Measurements from ENCODE around the gene DGKZ. TPM values are rescaled to one million over a fixed set of nuclear protein-coding genes. Genes with fewer than 3 reads are reported as not detected.

Gene DGKZ
- total RNA-seq, 2 donors from 2014 or later = 79.4 to 86.4 TPM

GRCh38 chr11:46383404-46383758, 36.1 kb downstream of the DGKZ start:
- Histone ChIP-seq H3K36me3 (replicated peaks in 1 of 2; ENCODE audit: insufficient read depth in 1 of 2, low read depth in 2 of 2) (no peaks in the 10 kb centered on the region), H3K27me3 (peaks cover 0 to 10% of the 10 kb centered on the region in 2 donors), H3K9me3 (no peaks in the 10 kb centered on the region), H3K4me1 (peaks cover 28% of the 10 kb centered on the region), H3K4me3 (no peak overlapping the region), H3K27ac (no peak overlapping the region)
- ATAC-seq = no peak
- no peak for TF ChIP-seq POLR2A (IDR thresholded peaks at IDR 0.05)
- no peak for TF ChIP-seq CTCF (IDR thresholded peaks at IDR 0.05)
- DNase-seq = no peak
- 77 to 81% methylated on average over 7 of the region's 7 CpGs for WGBS, 2 donors
- intact Hi-C loops (cut with DNase I) = no loop called here

GRCh38 chr11:46383974-46384701, 36.9 kb downstream of the DGKZ start:
- H3K4me3 ChIP-seq = no peak overlapping the region
- DNase-seq (no peak), ATAC-seq (no peak)
- intact Hi-C loops (cut with DNase I) = no loop called here
- TF ChIP-seq CTCF (IDR thresholded peaks at IDR 0.05) (no peak), POLR2A (IDR thresholded peaks at IDR 0.05) (no peak)
- 86 to 88% methylated on average over 7 to 12 of the region's 12 CpGs for WGBS, 2 donors
- no peaks in the 10 kb centered on the region for H3K9me3 ChIP-seq
- no peaks in the 10 kb centered on the region for H3K36me3 ChIP-seq (replicated peaks in 1 of 2; ENCODE audit: insufficient read depth in 1 of 2, low read depth in 2 of 2)
- peaks cover 31% of the 10 kb centered on the region for H3K4me1 ChIP-seq
- peaks cover 0 to 15% of the 10 kb centered on the region in 2 donors for H3K27me3 ChIP-seq
- H3K27ac ChIP-seq = no peak overlapping the region

GRCh38 chr11:46385169-46386004, 38.1 kb downstream of the DGKZ start:
- H3K4me3 ChIP-seq = no peak overlapping the region
- 89 to 92% methylated on average over 21 to 47 of the region's 47 CpGs for WGBS, 2 donors
- no peaks in the 10 kb centered on the region for H3K9me3 ChIP-seq
- H3K4me1 ChIP-seq = peaks cover 33% of the 10 kb centered on the region
- no peak overlapping the region for H3K27ac ChIP-seq
- ATAC-seq (no peak), DNase-seq (no peak)
- no peaks in the 10 kb centered on the region for H3K36me3 ChIP-seq (replicated peaks in 1 of 2; ENCODE audit: insufficient read depth in 1 of 2, low read depth in 2 of 2)
- intact Hi-C loops (cut with DNase I) = no loop called here
- H3K27me3 ChIP-seq = peaks cover 0 to 22% of the 10 kb centered on the region in 2 donors
- TF ChIP-seq CTCF (IDR thresholded peaks at IDR 0.05) = no peak
- no peak for TF ChIP-seq POLR2A (IDR thresholded peaks at IDR 0.05)

GRCh38 chr11:46386005-46386578, 38.8 kb downstream of the DGKZ start:
- no peak for TF ChIP-seq POLR2A (IDR thresholded peaks at IDR 0.05)
- TF ChIP-seq CTCF (IDR thresholded peaks at IDR 0.05) = no peak
- Histone ChIP-seq H3K4me1 (peaks cover 33% of the 10 kb centered on the region), H3K4me3 (no peak overlapping the region), H3K27ac (no peak overlapping the region), H3K36me3 (replicated peaks in 1 of 2; ENCODE audit: insufficient read depth in 1 of 2, low read depth in 2 of 2) (no peaks in the 10 kb centered on the region), H3K9me3 (no peaks in the 10 kb centered on the region), H3K27me3 (peaks cover 0 to 29% of the 10 kb centered on the region in 2 donors)
- no peak for DNase-seq
- 92 to 94% methylated on average over 22 to 25 of the region's 25 CpGs for WGBS, 2 donors
- no peak for ATAC-seq
- intact Hi-C loops (cut with DNase I) = no loop called here
